GM21423 (cell line): Measurements from ENCODE around the gene GRIA4.

ENCODE experiments used
- ATAC-seq: cut with Tn5 transposase; IDR thresholded peaks from one replicate; pipeline ENCODE4 v1.9.1; 2021; ENCODE audit warnings: mild to moderate bottlenecking, moderate library complexity; ENCODE audit not compliant: unreplicated experiment

The GRIA4 gene

GRCh38 chr11:105635466-105635865, 25.6 kb downstream of the GRIA4 start:
- no peak for ATAC-seq

- ATAC-seq: no peak
Measured at GRCh38 chr11:105636496-105636895, 26.6 kb downstream of the GRIA4 start.

GRCh38 chr11:105639527-105639926, 29.7 kb downstream of the GRIA4 start:
- ATAC-seq: no peak

GRCh38 chr11:105641433-105641832, 31.6 kb downstream of the GRIA4 start:
- ATAC-seq: no peak

- no peak for ATAC-seq
Measured at GRCh38 chr11:105642870-105643269, 33.0 kb downstream of the GRIA4 start.

- ATAC-seq: no peak
Measured at GRCh38 chr11:105644839-105645573, 35.1 kb downstream of the GRIA4 start.

GRCh38 chr11:105647780-105648179, 37.9 kb downstream of the GRIA4 start:
- no peak for ATAC-seq

- no peak for ATAC-seq
Measured at GRCh38 chr11:105648762-105649161, 38.9 kb downstream of the GRIA4 start.

- ATAC-seq: no peak
Measured at GRCh38 chr11:105665281-105665680, 55.4 kb downstream of the GRIA4 start.

- no peak for ATAC-seq
Measured at GRCh38 chr11:105667441-105667840, 57.6 kb downstream of the GRIA4 start.

- ATAC-seq: no peak
Measured at GRCh38 chr11:105670811-105671210, 60.9 kb downstream of the GRIA4 start.

- ATAC-seq: no peak
Measured at GRCh38 chr11:105673089-105673488, 63.2 kb downstream of the GRIA4 start.

GRCh38 chr11:105689631-105690030, 79.8 kb downstream of the GRIA4 start:
- ATAC-seq: no peak

GRCh38 chr11:105690467-105690866, 80.6 kb downstream of the GRIA4 start:
- ATAC-seq: no peak

- no peak for ATAC-seq
Measured at GRCh38 chr11:105693075-105693759, 83.3 kb downstream of the GRIA4 start.

GRCh38 chr11:105696000-105696399, 86.1 kb downstream of the GRIA4 start:
- ATAC-seq: peak; percentile 60

GRCh38 chr11:105697291-105697690, 87.4 kb downstream of the GRIA4 start:
- ATAC-seq: no peak

GRCh38 chr11:105699203-105699602, 89.3 kb downstream of the GRIA4 start:
- ATAC-seq: peak; percentile 43

GRCh38 chr11:105700271-105700670, 90.4 kb downstream of the GRIA4 start:
- ATAC-seq: no peak

GRCh38 chr11:105701098-105701497, 91.2 kb downstream of the GRIA4 start:
- no peak for ATAC-seq

GRCh38 chr11:105705786-105706530, 96.1 kb downstream of the GRIA4 start:
- no peak for ATAC-seq

- no peak for ATAC-seq
Measured at GRCh38 chr11:105713106-105713505, 103.2 kb downstream of the GRIA4 start.
